HG02870 (cell line): ENCODE results near the gene OTOR.

ENCODE experiments used
- ATAC-seq: cut with Tn5 transposase; IDR thresholded peaks from one replicate; pipeline ENCODE4 v1.9.1; 2021; ENCODE audit warnings: mild to moderate bottlenecking, moderate library complexity; ENCODE audit not compliant: unreplicated experiment

Gene OTOR

GRCh38 chr20:16748308-16748900, at the start of gene OTOR:
Gene OTOR, plus strand, starts transcription at chr20:16748358. Its CDS starts 44 bp downstream, at chr20:16748402.
- no peak for ATAC-seq

- no peak for ATAC-seq
These were observed 48.9 kb upstream of the OTOR start for GRCh38 chr20:16699293-16699692.

GRCh38 chr20:16701296-16701695, 46.9 kb upstream of the OTOR start:
- peak; percentile 45 for ATAC-seq

- ATAC-seq = no peak
These were observed 44.6 kb upstream of the OTOR start for GRCh38 chr20:16703570-16703969.

- peak; percentile 59 for ATAC-seq
These were observed 40.5 kb upstream of the OTOR start for GRCh38 chr20:16707674-16708073.

- peak; percentile 4 for ATAC-seq
These were observed 39.6 kb upstream of the OTOR start for GRCh38 chr20:16708602-16709001.

GRCh38 chr20:16709017-16709416, 39.1 kb upstream of the OTOR start:
- peak; percentile 85 for ATAC-seq

GRCh38 chr20:16710781-16711180, 37.4 kb upstream of the OTOR start:
- peak; percentile 54 for ATAC-seq

GRCh38 chr20:16711661-16712258, 36.4 kb upstream of the OTOR start:
- ATAC-seq = no peak

- no peak for ATAC-seq
These were observed 35.6 kb upstream of the OTOR start for GRCh38 chr20:16712511-16712947.

- ATAC-seq = no peak
These were observed 35.1 kb upstream of the OTOR start for GRCh38 chr20:16713066-16713465.

GRCh38 chr20:16714242-16714641, 33.9 kb upstream of the OTOR start:
- no peak for ATAC-seq

GRCh38 chr20:16714751-16715150, 33.4 kb upstream of the OTOR start:
- no peak for ATAC-seq

- ATAC-seq = no peak
These were observed 28.7 kb upstream of the OTOR start for GRCh38 chr20:16719421-16719820.

- ATAC-seq = no peak
These were observed 19.1 kb upstream of the OTOR start for GRCh38 chr20:16729080-16729479.

- peak; percentile 98 for ATAC-seq
These were observed 18.3 kb upstream of the OTOR start, which contains the start of gene SNRPB2 for GRCh38 chr20:16729565-16730460. Gene SNRPB2, plus strand, starts transcription at chr20:16730026. Its CDS starts 1,677 bp downstream, at chr20:16731703.

GRCh38 chr20:16732506-16733152, 15.5 kb upstream of the OTOR start:
- no peak for ATAC-seq

- no peak for ATAC-seq
These were observed 7.6 kb upstream of the OTOR start for GRCh38 chr20:16740365-16741072.

- no peak for ATAC-seq
These were observed 3.9 kb upstream of the OTOR start for GRCh38 chr20:16744178-16744807.

GRCh38 chr20:16745204-16745603, 3.0 kb upstream of the OTOR start:
- no peak for ATAC-seq
